Measurements from ENCODE around the gene TIPRL. TPM values are rescaled to one million over a fixed set of nuclear protein-coding genes. Genes with fewer than 3 reads are reported as not detected.
A peak's percentile ranks its signal among the peaks of the same experiment; 100 is the strongest.
"Not testable (repeated sequence)": the region's sequence is repeated elsewhere in the genome, so short reads cannot be mapped to it uniquely, and the experiment has no call there.

TIPRL gene
- polyA plus RNA-seq, 2 donors, result 14.5 to 17.5 TPM

- WGBS, 2 donors, result 55 to 69% methylated on average over 1 of the region's 1 CpG
- no peaks in the 10 kb centered on the region for H3K36me3 ChIP-seq (ENCODE audit: control insufficient read depth in 2 of 2, insufficient read depth in 2 of 2, low read length in 1 of 2)
- H3K4me3 ChIP-seq (ENCODE audit: low read depth in 1 of 2, low read length in 2 of 2), result no peak overlapping the region
- no peaks in the 10 kb centered on the region for H3K27me3 ChIP-seq (ENCODE audit: control insufficient read depth in 1 of 2, insufficient read depth in 2 of 2, low read length in 2 of 2)
- peak overlapping the region; percentile 0 to 55 for H3K27ac ChIP-seq (ENCODE audit: low read depth in 2 of 2, low read length in 1 of 2)
- H3K4me1 ChIP-seq (ENCODE audit: control insufficient read depth in 2 of 2, insufficient read depth in 2 of 2, low read length in 1 of 2), result no peaks in the 10 kb centered on the region
- H3K9me3 ChIP-seq (ENCODE audit: control insufficient read depth in 2 of 2, insufficient read depth in 1 of 2, low read depth in 1 of 2, low read length in 1 of 2), result no peaks in the 10 kb centered on the region
Observed at GRCh38 chr1:168202941-168203654, 24.3 kb downstream of the TIPRL start.

GRCh38 chr1:168206111-168206510 is 27.3 kb downstream of the TIPRL start:
- no peaks in the 10 kb centered on the region for H3K36me3 ChIP-seq (ENCODE audit: control insufficient read depth in 2 of 2, insufficient read depth in 2 of 2, low read length in 1 of 2)

GRCh38 chr1:168207673-168208072 is 28.9 kb downstream of the TIPRL start:
- 96 to 98% methylated on average over 8 to 33 of the region's 34 CpGs for WGBS, 2 donors

More at GRCh38 chr1:168206111-168206510, 27.3 kb downstream of the TIPRL start:
- Histone ChIP-seq H3K27me3 (ENCODE audit: control insufficient read depth in 1 of 2, insufficient read depth in 2 of 2, low read length in 2 of 2) (no peaks in the 10 kb centered on the region), H3K27ac (ENCODE audit: low read depth in 2 of 2, low read length in 1 of 2) (no peak overlapping the region), H3K4me1 (ENCODE audit: control insufficient read depth in 2 of 2, insufficient read depth in 2 of 2, low read length in 1 of 2) (no peaks in the 10 kb centered on the region), H3K4me3 (ENCODE audit: low read depth in 1 of 2, low read length in 2 of 2) (no peak overlapping the region), H3K9me3 (ENCODE audit: control insufficient read depth in 2 of 2, insufficient read depth in 1 of 2, low read depth in 1 of 2, low read length in 1 of 2) (no peaks in the 10 kb centered on the region)

GRCh38 chr1:168210312-168210711 is 31.6 kb downstream of the TIPRL start:
- 80 to 88% methylated on average over 3 of the region's 3 CpGs for WGBS, 2 donors
- no peaks in the 10 kb centered on the region for H3K4me1 ChIP-seq (ENCODE audit: control insufficient read depth in 2 of 2, insufficient read depth in 2 of 2, low read length in 1 of 2)
- H3K9me3 ChIP-seq (ENCODE audit: control insufficient read depth in 2 of 2, insufficient read depth in 1 of 2, low read depth in 1 of 2, low read length in 1 of 2), result peaks cover 0 to 3% of the 10 kb centered on the region in 2 donors
- H3K27ac ChIP-seq (ENCODE audit: low read depth in 2 of 2, low read length in 1 of 2), result no peak overlapping the region
- no peaks in the 10 kb centered on the region for H3K27me3 ChIP-seq (ENCODE audit: control insufficient read depth in 1 of 2, insufficient read depth in 2 of 2, low read length in 2 of 2)
- H3K36me3 ChIP-seq (ENCODE audit: control insufficient read depth in 2 of 2, insufficient read depth in 2 of 2, low read length in 1 of 2), result no peaks in the 10 kb centered on the region
- no peak overlapping the region for H3K4me3 ChIP-seq (ENCODE audit: low read depth in 1 of 2, low read length in 2 of 2)

More at GRCh38 chr1:168207673-168208072, 28.9 kb downstream of the TIPRL start:
- H3K4me3 ChIP-seq (ENCODE audit: low read depth in 1 of 2, low read length in 2 of 2); H3K9me3 ChIP-seq (ENCODE audit: control insufficient read depth in 2 of 2, insufficient read depth in 1 of 2, low read depth in 1 of 2, low read length in 1 of 2); H3K36me3 ChIP-seq (ENCODE audit: control insufficient read depth in 2 of 2, insufficient read depth in 2 of 2, low read length in 1 of 2); H3K27ac ChIP-seq (ENCODE audit: low read depth in 2 of 2, low read length in 1 of 2); H3K27me3 ChIP-seq (ENCODE audit: control insufficient read depth in 1 of 2, insufficient read depth in 2 of 2, low read length in 2 of 2); H3K4me1 ChIP-seq (ENCODE audit: control insufficient read depth in 2 of 2, insufficient read depth in 2 of 2, low read length in 1 of 2): not testable (repeated sequence)

GRCh38 chr1:168213349-168213748 is 34.6 kb downstream of the TIPRL start:
- 96 to 97% methylated on average over 2 of the region's 2 CpGs for WGBS, 2 donors
- Histone ChIP-seq H3K27ac (ENCODE audit: low read depth in 2 of 2, low read length in 1 of 2) (no peak overlapping the region), H3K36me3 (ENCODE audit: control insufficient read depth in 2 of 2, insufficient read depth in 2 of 2, low read length in 1 of 2) (no peaks in the 10 kb centered on the region), H3K4me3 (ENCODE audit: low read depth in 1 of 2, low read length in 2 of 2) (no peak overlapping the region), H3K27me3 (ENCODE audit: control insufficient read depth in 1 of 2, insufficient read depth in 2 of 2, low read length in 2 of 2) (no peaks in the 10 kb centered on the region), H3K4me1 (ENCODE audit: control insufficient read depth in 2 of 2, insufficient read depth in 2 of 2, low read length in 1 of 2) (no peaks in the 10 kb centered on the region), H3K9me3 (ENCODE audit: control insufficient read depth in 2 of 2, insufficient read depth in 1 of 2, low read depth in 1 of 2, low read length in 1 of 2) (peaks cover 0 to 3% of the 10 kb centered on the region in 2 donors)

GRCh38 chr1:168216171-168216570 is 37.4 kb downstream of the TIPRL start:
- H3K4me1 ChIP-seq (ENCODE audit: control insufficient read depth in 2 of 2, insufficient read depth in 2 of 2, low read length in 1 of 2), result no peaks in the 10 kb centered on the region
- no peaks in the 10 kb centered on the region for H3K27me3 ChIP-seq (ENCODE audit: control insufficient read depth in 1 of 2, insufficient read depth in 2 of 2, low read length in 2 of 2)
- 84 to 89% methylated on average over 4 of the region's 4 CpGs for WGBS, 2 donors

GRCh38 chr1:168217664-168218063 is 38.9 kb downstream of the TIPRL start:
- WGBS, 2 donors, result 97 to 99% methylated on average over 4 of the region's 4 CpGs
- no peaks in the 10 kb centered on the region for H3K27me3 ChIP-seq (ENCODE audit: control insufficient read depth in 1 of 2, insufficient read depth in 2 of 2, low read length in 2 of 2)
- no peaks in the 10 kb centered on the region for H3K36me3 ChIP-seq (ENCODE audit: control insufficient read depth in 2 of 2, insufficient read depth in 2 of 2, low read length in 1 of 2)
- H3K27ac ChIP-seq (ENCODE audit: low read depth in 2 of 2, low read length in 1 of 2), result no peak overlapping the region
- H3K4me3 ChIP-seq (ENCODE audit: low read depth in 1 of 2, low read length in 2 of 2), result no peak overlapping the region
- no peaks in the 10 kb centered on the region for H3K4me1 ChIP-seq (ENCODE audit: control insufficient read depth in 2 of 2, insufficient read depth in 2 of 2, low read length in 1 of 2)
- H3K9me3 ChIP-seq (ENCODE audit: control insufficient read depth in 2 of 2, insufficient read depth in 1 of 2, low read depth in 1 of 2, low read length in 1 of 2), result peaks cover 0 to 3% of the 10 kb centered on the region in 2 donors

More at GRCh38 chr1:168216171-168216570, 37.4 kb downstream of the TIPRL start:
- Histone ChIP-seq H3K9me3 (ENCODE audit: control insufficient read depth in 2 of 2, insufficient read depth in 1 of 2, low read depth in 1 of 2, low read length in 1 of 2) (peaks cover 0 to 3% of the 10 kb centered on the region in 2 donors), H3K36me3 (ENCODE audit: control insufficient read depth in 2 of 2, insufficient read depth in 2 of 2, low read length in 1 of 2) (no peaks in the 10 kb centered on the region), H3K27ac (ENCODE audit: low read depth in 2 of 2, low read length in 1 of 2) (no peak overlapping the region), H3K4me3 (ENCODE audit: low read depth in 1 of 2, low read length in 2 of 2) (no peak overlapping the region)

GRCh38 chr1:168218658-168219057 is 39.9 kb downstream of the TIPRL start:
- H3K36me3 ChIP-seq (ENCODE audit: control insufficient read depth in 2 of 2, insufficient read depth in 2 of 2, low read length in 1 of 2), result no peaks in the 10 kb centered on the region
- no peak overlapping the region for H3K27ac ChIP-seq (ENCODE audit: low read depth in 2 of 2, low read length in 1 of 2)
- H3K9me3 ChIP-seq (ENCODE audit: control insufficient read depth in 2 of 2, insufficient read depth in 1 of 2, low read depth in 1 of 2, low read length in 1 of 2), result no peaks in the 10 kb centered on the region
- H3K4me3 ChIP-seq (ENCODE audit: low read depth in 1 of 2, low read length in 2 of 2), result no peak overlapping the region
- no peaks in the 10 kb centered on the region for H3K27me3 ChIP-seq (ENCODE audit: control insufficient read depth in 1 of 2, insufficient read depth in 2 of 2, low read length in 2 of 2)
- H3K4me1 ChIP-seq (ENCODE audit: control insufficient read depth in 2 of 2, insufficient read depth in 2 of 2, low read length in 1 of 2), result no peaks in the 10 kb centered on the region
- WGBS, 2 donors, result 81 to 88% methylated on average over 4 of the region's 4 CpGs

GRCh38 chr1:168220470-168220871 is 41.7 kb downstream of the TIPRL start:
- Histone ChIP-seq H3K27ac (ENCODE audit: low read depth in 2 of 2, low read length in 1 of 2) (no peak overlapping the region), H3K27me3 (ENCODE audit: control insufficient read depth in 1 of 2, insufficient read depth in 2 of 2, low read length in 2 of 2) (no peaks in the 10 kb centered on the region), H3K9me3 (ENCODE audit: control insufficient read depth in 2 of 2, insufficient read depth in 1 of 2, low read depth in 1 of 2, low read length in 1 of 2) (no peaks in the 10 kb centered on the region), H3K36me3 (ENCODE audit: control insufficient read depth in 2 of 2, insufficient read depth in 2 of 2, low read length in 1 of 2) (no peaks in the 10 kb centered on the region), H3K4me3 (ENCODE audit: low read depth in 1 of 2, low read length in 2 of 2) (no peak overlapping the region), H3K4me1 (ENCODE audit: control insufficient read depth in 2 of 2, insufficient read depth in 2 of 2, low read length in 1 of 2) (peaks cover 0 to 5% of the 10 kb centered on the region in 2 donors)
- WGBS, 2 donors, result 67 to 68% methylated on average over 6 of the region's 6 CpGs

GRCh38 chr1:168221275-168221674 is 42.5 kb downstream of the TIPRL start:
- WGBS, 2 donors, result 89 to 94% methylated on average over 2 of the region's 2 CpGs
- Histone ChIP-seq H3K9me3 (ENCODE audit: control insufficient read depth in 2 of 2, insufficient read depth in 1 of 2, low read depth in 1 of 2, low read length in 1 of 2) (no peaks in the 10 kb centered on the region), H3K4me3 (ENCODE audit: low read depth in 1 of 2, low read length in 2 of 2) (no peak overlapping the region), H3K4me1 (ENCODE audit: control insufficient read depth in 2 of 2, insufficient read depth in 2 of 2, low read length in 1 of 2) (peaks cover 0 to 5% of the 10 kb centered on the region in 2 donors), H3K36me3 (ENCODE audit: control insufficient read depth in 2 of 2, insufficient read depth in 2 of 2, low read length in 1 of 2) (no peaks in the 10 kb centered on the region), H3K27ac (ENCODE audit: low read depth in 2 of 2, low read length in 1 of 2) (no peak overlapping the region), H3K27me3 (ENCODE audit: control insufficient read depth in 1 of 2, insufficient read depth in 2 of 2, low read length in 2 of 2) (no peaks in the 10 kb centered on the region)

Data from esophagus (tissue), 2 donors.